ENCODE measurements around the gene INPP5D. TPM values are rescaled to one million over a fixed set of nuclear protein-coding genes. Genes with fewer than 3 reads are reported as not detected.

Gene INPP5D
- total RNA-seq, 1 experiment from 2014 or later = 17.2 TPM

DNA sequence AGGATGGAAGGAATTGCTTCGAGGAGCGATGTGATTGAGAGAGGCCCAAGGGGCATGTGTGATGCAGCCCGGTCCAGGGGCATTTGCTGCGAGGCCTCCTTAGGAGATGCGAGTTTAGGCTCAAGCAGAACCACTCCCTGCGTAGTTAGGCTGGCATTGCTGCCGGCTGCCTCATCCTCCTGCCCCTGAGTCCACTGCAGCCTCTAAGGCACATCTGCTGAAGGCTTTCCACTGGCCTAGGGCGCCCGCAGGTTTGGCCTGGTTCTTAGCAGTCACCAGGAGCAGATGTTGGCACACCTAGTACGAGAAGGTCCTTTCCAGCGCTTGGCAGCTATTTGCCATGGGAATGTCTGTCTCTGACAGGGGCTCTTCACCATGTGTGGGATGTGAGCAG lies 20.7 kb downstream of the INPP5D start (continued):
- TF ChIP-seq ZNF121 (CRISPR knock-in tag; IDR thresholded peaks at IDR 0.05) (no peak), NFE2L1 (CRISPR knock-in tag; IDR thresholded peaks at IDR 0.05) (no peak), EMX1 (CRISPR knock-in tag; IDR thresholded peaks at IDR 0.05) (no peak), CREB1 (CRISPR knock-in tag; IDR thresholded peaks at IDR 0.05) (no peak), ESRRA (CRISPR knock-in tag; IDR thresholded peaks at IDR 0.05; ENCODE audit: borderline replicate concordance) (no peak)
- TF ChIP-seq, protein P1, sequence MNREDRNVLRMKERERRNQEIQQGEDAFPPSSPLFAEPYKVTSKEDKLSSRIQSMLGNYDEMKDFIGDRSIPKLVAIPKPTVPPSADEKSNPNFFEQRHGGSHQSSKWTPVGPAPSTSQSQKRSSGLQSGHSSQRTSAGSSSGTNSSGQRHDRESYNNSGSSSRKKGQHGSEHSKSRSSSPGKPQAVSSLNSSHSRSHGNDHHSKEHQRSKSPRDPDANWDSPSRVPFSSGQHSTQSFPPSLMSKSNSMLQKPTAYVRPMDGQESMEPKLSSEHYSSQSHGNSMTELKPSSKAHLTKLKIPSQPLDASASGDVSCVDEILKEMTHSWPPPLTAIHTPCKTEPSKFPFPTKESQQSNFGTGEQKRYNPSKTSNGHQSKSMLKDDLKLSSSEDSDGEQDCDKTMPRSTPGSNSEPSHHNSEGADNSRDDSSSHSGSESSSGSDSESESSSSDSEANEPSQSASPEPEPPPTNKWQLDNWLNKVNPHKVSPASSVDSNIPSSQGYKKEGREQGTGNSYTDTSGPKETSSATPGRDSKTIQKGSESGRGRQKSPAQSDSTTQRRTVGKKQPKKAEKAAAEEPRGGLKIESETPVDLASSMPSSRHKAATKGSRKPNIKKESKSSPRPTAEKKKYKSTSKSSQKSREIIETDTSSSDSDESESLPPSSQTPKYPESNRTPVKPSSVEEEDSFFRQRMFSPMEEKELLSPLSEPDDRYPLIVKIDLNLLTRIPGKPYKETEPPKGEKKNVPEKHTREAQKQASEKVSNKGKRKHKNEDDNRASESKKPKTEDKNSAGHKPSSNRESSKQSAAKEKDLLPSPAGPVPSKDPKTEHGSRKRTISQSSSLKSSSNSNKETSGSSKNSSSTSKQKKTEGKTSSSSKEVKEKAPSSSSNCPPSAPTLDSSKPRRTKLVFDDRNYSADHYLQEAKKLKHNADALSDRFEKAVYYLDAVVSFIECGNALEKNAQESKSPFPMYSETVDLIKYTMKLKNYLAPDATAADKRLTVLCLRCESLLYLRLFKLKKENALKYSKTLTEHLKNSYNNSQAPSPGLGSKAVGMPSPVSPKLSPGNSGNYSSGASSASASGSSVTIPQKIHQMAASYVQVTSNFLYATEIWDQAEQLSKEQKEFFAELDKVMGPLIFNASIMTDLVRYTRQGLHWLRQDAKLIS (CRISPR knock-in tag; IDR thresholded peaks at IDR 0.05; ENCODE audit: borderline replicate concordance) = no peak

DNA sequence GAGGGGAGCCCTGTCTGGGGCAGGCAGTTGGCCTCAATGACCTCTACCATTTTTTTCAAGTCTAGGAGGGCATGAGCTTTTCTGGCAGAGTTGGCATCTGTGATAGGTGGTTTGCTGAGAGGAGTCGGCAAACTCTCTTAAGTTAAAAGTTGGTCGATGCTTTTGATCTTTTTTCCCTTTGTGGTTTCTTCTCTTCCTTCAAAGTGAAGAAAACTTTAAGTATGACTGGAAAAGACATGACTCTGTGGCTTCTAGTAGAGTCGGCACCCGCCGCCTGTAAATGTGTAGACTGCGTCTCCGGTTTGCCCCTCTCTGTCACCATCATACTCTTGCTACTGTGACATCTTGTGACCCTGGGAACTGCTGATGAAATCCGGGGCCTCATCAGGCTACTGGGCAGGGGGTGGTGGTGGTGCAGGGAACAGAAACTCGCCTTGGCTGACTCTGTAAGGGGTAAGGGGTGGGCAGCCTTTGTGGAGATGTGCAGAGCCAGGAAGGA lies 21.1 kb downstream of the INPP5D start:
- Mint-ChIP-seq H3K27ac (no peak overlapping the region), H3K4me1 (peaks cover 16% of the 10 kb centered on the region), H3K27me3 (ENCODE audit: low read depth) (no peaks in the 10 kb centered on the region), H3K9me3 (no peaks in the 10 kb centered on the region), H3K36me3 (no peaks in the 10 kb centered on the region), H3K4me3 (no peak overlapping the region)
- TF ChIP-seq ZNF138 (CRISPR knock-in tag; conservative IDR thresholded peaks at IDR 0.05) (no peak), PRRX2 (CRISPR knock-in tag; IDR thresholded peaks at IDR 0.05) (no peak), ESRRA (CRISPR knock-in tag; IDR thresholded peaks at IDR 0.05; ENCODE audit: borderline replicate concordance) (no peak), NR1H2 (CRISPR knock-in tag; IDR thresholded peaks at IDR 0.05) (no peak), ZNF219 (CRISPR knock-in tag; IDR thresholded peaks at IDR 0.05; ENCODE audit: borderline replicate concordance) (no peak), ZNF232 (CRISPR knock-in tag; IDR thresholded peaks at IDR 0.05) (no peak), ETV6 (CRISPR knock-in tag; IDR thresholded peaks at IDR 0.05) (no peak)
- TF ChIP-seq, protein P2, sequence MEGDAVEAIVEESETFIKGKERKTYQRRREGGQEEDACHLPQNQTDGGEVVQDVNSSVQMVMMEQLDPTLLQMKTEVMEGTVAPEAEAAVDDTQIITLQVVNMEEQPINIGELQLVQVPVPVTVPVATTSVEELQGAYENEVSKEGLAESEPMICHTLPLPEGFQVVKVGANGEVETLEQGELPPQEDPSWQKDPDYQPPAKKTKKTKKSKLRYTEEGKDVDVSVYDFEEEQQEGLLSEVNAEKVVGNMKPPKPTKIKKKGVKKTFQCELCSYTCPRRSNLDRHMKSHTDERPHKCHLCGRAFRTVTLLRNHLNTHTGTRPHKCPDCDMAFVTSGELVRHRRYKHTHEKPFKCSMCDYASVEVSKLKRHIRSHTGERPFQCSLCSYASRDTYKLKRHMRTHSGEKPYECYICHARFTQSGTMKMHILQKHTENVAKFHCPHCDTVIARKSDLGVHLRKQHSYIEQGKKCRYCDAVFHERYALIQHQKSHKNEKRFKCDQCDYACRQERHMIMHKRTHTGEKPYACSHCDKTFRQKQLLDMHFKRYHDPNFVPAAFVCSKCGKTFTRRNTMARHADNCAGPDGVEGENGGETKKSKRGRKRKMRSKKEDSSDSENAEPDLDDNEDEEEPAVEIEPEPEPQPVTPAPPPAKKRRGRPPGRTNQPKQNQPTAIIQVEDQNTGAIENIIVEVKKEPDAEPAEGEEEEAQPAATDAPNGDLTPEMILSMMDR (IDR thresholded peaks at IDR 0.05) = no peak
- TF ChIP-seq, protein P3, sequence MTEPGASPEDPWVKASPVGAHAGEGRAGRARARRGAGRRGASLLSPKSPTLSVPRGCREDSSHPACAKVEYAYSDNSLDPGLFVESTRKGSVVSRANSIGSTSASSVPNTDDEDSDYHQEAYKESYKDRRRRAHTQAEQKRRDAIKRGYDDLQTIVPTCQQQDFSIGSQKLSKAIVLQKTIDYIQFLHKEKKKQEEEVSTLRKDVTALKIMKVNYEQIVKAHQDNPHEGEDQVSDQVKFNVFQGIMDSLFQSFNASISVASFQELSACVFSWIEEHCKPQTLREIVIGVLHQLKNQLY (CRISPR knock-in tag; IDR thresholded peaks at IDR 0.05) = no peak
- DNase-seq (ENCODE audit: low spot score) (no peak), ATAC-seq (no peak)
- POLR2A ChIA-PET = no interaction called here
- CTCF ChIA-PET = no interaction called here

DNA sequence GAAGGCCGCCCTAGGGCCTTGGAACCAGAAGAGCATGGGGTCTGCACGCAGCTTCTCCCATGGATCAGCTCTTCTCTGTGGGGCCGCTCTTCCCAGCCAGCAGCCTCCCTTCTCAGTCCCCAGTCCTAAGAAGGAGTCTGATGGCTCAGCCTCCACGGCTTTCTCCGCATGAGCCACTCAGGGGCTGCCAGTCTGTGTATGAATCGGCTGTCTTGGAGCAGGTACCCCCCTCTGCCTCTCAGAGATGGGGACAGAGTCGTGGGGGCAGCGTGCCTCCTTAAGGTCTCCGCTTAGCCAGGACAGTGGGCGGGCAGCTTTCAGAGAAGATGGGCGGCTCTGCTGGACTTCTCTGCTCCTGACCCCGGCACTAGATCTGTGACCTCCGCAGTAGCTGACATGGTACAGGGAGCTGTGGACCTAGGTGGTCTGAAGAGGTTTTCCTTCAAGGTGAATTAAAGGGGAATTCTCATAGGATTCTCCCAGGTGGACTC lies 21.6 kb downstream of the INPP5D start:
- H3K27me3 Mint-ChIP-seq (ENCODE audit: low read depth) = no peaks in the 10 kb centered on the region
- POLR2A ChIA-PET = no interaction called here
- DNase-seq (ENCODE audit: low spot score) = no peak
- H3K4me3 Mint-ChIP-seq = no peak overlapping the region
- H3K36me3 Mint-ChIP-seq = no peaks in the 10 kb centered on the region
- peaks cover 16% of the 10 kb centered on the region for H3K4me1 Mint-ChIP-seq
- H3K27ac Mint-ChIP-seq = no peak overlapping the region
- no peak for ATAC-seq
- H3K9me3 Mint-ChIP-seq = no peaks in the 10 kb centered on the region
- CTCF ChIA-PET = no interaction called here
- TF ChIP-seq, protein P4, sequence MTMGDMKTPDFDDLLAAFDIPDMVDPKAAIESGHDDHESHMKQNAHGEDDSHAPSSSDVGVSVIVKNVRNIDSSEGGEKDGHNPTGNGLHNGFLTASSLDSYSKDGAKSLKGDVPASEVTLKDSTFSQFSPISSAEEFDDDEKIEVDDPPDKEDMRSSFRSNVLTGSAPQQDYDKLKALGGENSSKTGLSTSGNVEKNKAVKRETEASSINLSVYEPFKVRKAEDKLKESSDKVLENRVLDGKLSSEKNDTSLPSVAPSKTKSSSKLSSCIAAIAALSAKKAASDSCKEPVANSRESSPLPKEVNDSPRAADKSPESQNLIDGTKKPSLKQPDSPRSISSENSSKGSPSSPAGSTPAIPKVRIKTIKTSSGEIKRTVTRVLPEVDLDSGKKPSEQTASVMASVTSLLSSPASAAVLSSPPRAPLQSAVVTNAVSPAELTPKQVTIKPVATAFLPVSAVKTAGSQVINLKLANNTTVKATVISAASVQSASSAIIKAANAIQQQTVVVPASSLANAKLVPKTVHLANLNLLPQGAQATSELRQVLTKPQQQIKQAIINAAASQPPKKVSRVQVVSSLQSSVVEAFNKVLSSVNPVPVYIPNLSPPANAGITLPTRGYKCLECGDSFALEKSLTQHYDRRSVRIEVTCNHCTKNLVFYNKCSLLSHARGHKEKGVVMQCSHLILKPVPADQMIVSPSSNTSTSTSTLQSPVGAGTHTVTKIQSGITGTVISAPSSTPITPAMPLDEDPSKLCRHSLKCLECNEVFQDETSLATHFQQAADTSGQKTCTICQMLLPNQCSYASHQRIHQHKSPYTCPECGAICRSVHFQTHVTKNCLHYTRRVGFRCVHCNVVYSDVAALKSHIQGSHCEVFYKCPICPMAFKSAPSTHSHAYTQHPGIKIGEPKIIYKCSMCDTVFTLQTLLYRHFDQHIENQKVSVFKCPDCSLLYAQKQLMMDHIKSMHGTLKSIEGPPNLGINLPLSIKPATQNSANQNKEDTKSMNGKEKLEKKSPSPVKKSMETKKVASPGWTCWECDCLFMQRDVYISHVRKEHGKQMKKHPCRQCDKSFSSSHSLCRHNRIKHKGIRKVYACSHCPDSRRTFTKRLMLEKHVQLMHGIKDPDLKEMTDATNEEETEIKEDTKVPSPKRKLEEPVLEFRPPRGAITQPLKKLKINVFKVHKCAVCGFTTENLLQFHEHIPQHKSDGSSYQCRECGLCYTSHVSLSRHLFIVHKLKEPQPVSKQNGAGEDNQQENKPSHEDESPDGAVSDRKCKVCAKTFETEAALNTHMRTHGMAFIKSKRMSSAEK (CRISPR knock-in tag; IDR thresholded peaks at IDR 0.05; ENCODE audit: borderline replicate concordance) = no peak
- TF ChIP-seq, protein P5, sequence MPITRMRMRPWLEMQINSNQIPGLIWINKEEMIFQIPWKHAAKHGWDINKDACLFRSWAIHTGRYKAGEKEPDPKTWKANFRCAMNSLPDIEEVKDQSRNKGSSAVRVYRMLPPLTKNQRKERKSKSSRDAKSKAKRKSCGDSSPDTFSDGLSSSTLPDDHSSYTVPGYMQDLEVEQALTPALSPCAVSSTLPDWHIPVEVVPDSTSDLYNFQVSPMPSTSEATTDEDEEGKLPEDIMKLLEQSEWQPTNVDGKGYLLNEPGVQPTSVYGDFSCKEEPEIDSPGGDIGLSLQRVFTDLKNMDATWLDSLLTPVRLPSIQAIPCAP (CRISPR knock-in tag; IDR thresholded peaks at IDR 0.05) = no peak
- TF ChIP-seq RELA (CRISPR knock-in tag; IDR thresholded peaks at IDR 0.05; ENCODE audit: borderline replicate concordance) = no peak
- no peak for TF ChIP-seq SP1 (CRISPR knock-in tag; conservative IDR thresholded peaks at IDR 0.05)
- TF ChIP-seq, protein P6, sequence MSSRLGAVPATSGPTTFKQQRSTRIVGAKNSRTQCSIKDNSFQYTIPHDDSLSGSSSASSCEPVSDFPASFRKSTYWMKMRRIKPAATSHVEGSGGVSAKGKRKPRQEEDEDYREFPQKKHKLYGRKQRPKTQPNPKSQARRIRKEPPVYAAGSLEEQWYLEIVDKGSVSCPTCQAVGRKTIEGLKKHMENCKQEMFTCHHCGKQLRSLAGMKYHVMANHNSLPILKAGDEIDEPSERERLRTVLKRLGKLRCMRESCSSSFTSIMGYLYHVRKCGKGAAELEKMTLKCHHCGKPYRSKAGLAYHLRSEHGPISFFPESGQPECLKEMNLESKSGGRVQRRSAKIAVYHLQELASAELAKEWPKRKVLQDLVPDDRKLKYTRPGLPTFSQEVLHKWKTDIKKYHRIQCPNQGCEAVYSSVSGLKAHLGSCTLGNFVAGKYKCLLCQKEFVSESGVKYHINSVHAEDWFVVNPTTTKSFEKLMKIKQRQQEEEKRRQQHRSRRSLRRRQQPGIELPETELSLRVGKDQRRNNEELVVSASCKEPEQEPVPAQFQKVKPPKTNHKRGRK (CRISPR knock-in tag; IDR thresholded peaks at IDR 0.05; ENCODE audit: borderline replicate concordance) = no peak
- no peak for TF ChIP-seq ZNF232 (CRISPR knock-in tag; IDR thresholded peaks at IDR 0.05)
- TF ChIP-seq ZBTB21 (CRISPR knock-in tag; IDR thresholded peaks at IDR 0.05; ENCODE audit: borderline replicate concordance) = no peak
- no peak for TF ChIP-seq TEAD1 (CRISPR knock-in tag; IDR thresholded peaks at IDR 0.05)

Data from WTC11 (cell line).